Measurements from ENCODE around the gene RASSF6. TPM values are rescaled to one million over a fixed set of nuclear protein-coding genes. Genes with fewer than 3 reads are reported as not detected.

The RASSF6 gene
- total RNA-seq, 2 experiments from 2014 or later = not detected

GRCh38 chr4:73539386-73539785, 80.8 kb downstream of the RASSF6 start:
- intact Hi-C loops (cut with micrococcal nuclease) = no loop called here
- Mint-ChIP-seq H3K27me3 (ENCODE audit: low read depth) (peaks cover 12% of the 10 kb centered on the region), H3K36me3 (ENCODE audit: low read depth) (no peaks in the 10 kb centered on the region), H3K27ac (no peak overlapping the region), H3K4me3 (no peak overlapping the region), H3K9me3 (no peaks in the 10 kb centered on the region), H3K4me1 (ENCODE audit: low read depth) (peaks cover 1% of the 10 kb centered on the region)
- DNase-seq = no peak
- CTCF ChIA-PET = no interaction called here

GRCh38 chr4:73538162-73538561, 82.1 kb downstream of the RASSF6 start:
- intact Hi-C loops (cut with micrococcal nuclease) = no loop called here
- CTCF ChIA-PET = interaction anchor here (1.2 kb wide), 1 partner anchor 36 kb away, joined by 3 read pairs; no protein-coding TSS in a partner anchor
- Mint-ChIP-seq H3K27me3 (ENCODE audit: low read depth) (peaks cover 7% of the 10 kb centered on the region), H3K4me1 (ENCODE audit: low read depth) (peaks cover 1% of the 10 kb centered on the region), H3K9me3 (no peaks in the 10 kb centered on the region), H3K36me3 (ENCODE audit: low read depth) (no peaks in the 10 kb centered on the region), H3K27ac (no peak overlapping the region), H3K4me3 (no peak overlapping the region)
- no peak for DNase-seq

GRCh38 chr4:73533515-73534422, 86.5 kb downstream of the RASSF6 start:
- H3K4me1 Mint-ChIP-seq (ENCODE audit: low read depth) = peaks cover 1% of the 10 kb centered on the region
- no peak overlapping the region for H3K4me3 Mint-ChIP-seq
- no peaks in the 10 kb centered on the region for H3K9me3 Mint-ChIP-seq
- CTCF ChIA-PET = interaction anchor here (0.6 to 1.4 kb wide), 2 partner anchors 9 to 50 kb away, joined by 3 to 4 read pairs; no protein-coding TSS in a partner anchor
- peaks cover 3% of the 10 kb centered on the region for H3K27me3 Mint-ChIP-seq (ENCODE audit: low read depth)
- intact Hi-C loops (cut with micrococcal nuclease) = no loop called here
- no peak overlapping the region for H3K27ac Mint-ChIP-seq
- no peak for DNase-seq
- no peaks in the 10 kb centered on the region for H3K36me3 Mint-ChIP-seq (ENCODE audit: low read depth)

- intact Hi-C loops (cut with micrococcal nuclease) = no loop called here
- no peak for DNase-seq
- H3K27ac Mint-ChIP-seq = no peak overlapping the region
- CTCF ChIA-PET = no interaction called here
- H3K27me3 Mint-ChIP-seq (ENCODE audit: low read depth) = no peaks in the 10 kb centered on the region
- no peaks in the 10 kb centered on the region for H3K9me3 Mint-ChIP-seq
- H3K4me3 Mint-ChIP-seq = no peak overlapping the region
- no peaks in the 10 kb centered on the region for H3K36me3 Mint-ChIP-seq (ENCODE audit: low read depth)
- H3K4me1 Mint-ChIP-seq (ENCODE audit: low read depth) = no peaks in the 10 kb centered on the region
Observed at GRCh38 chr4:73528171-73528570, 92.1 kb downstream of the RASSF6 start.

GRCh38 chr4:73527196-73527595, 93.0 kb downstream of the RASSF6 start:
- Mint-ChIP-seq H3K27ac (no peak overlapping the region), H3K4me3 (no peak overlapping the region), H3K27me3 (ENCODE audit: low read depth) (no peaks in the 10 kb centered on the region), H3K9me3 (no peaks in the 10 kb centered on the region), H3K36me3 (ENCODE audit: low read depth) (no peaks in the 10 kb centered on the region), H3K4me1 (ENCODE audit: low read depth) (no peaks in the 10 kb centered on the region)
- intact Hi-C loops (cut with micrococcal nuclease) = no loop called here
- no peak for DNase-seq
- CTCF ChIA-PET = interaction anchor here (0.5 kb wide), 1 partner anchor 572 kb away, joined by 3 read pairs; the partner anchor contains the start of gene CXCL2

- Mint-ChIP-seq H3K4me3 (no peak overlapping the region), H3K27ac (no peak overlapping the region)
- intact Hi-C loops (cut with micrococcal nuclease) = no loop called here
Observed at GRCh38 chr4:73525611-73526010, 94.6 kb downstream of the RASSF6 start.

GRCh38 chr4:73523126-73523525, 97.1 kb downstream of the RASSF6 start:
- H3K9me3 Mint-ChIP-seq = no peaks in the 10 kb centered on the region
- intact Hi-C loops (cut with micrococcal nuclease) = no loop called here
- CTCF ChIA-PET = no interaction called here
- H3K27me3 Mint-ChIP-seq (ENCODE audit: low read depth) = peaks cover 6% of the 10 kb centered on the region
- no peak for DNase-seq
- H3K36me3 Mint-ChIP-seq (ENCODE audit: low read depth) = no peaks in the 10 kb centered on the region
- H3K4me3 Mint-ChIP-seq = no peak overlapping the region
- no peaks in the 10 kb centered on the region for H3K4me1 Mint-ChIP-seq (ENCODE audit: low read depth)
- H3K27ac Mint-ChIP-seq = no peak overlapping the region

More at GRCh38 chr4:73525611-73526010, 94.6 kb downstream of the RASSF6 start:
- peaks cover 4% of the 10 kb centered on the region for H3K27me3 Mint-ChIP-seq (ENCODE audit: low read depth)
- DNase-seq = no peak
- CTCF ChIA-PET = interaction anchor here (0.6 kb wide), 1 partner anchor 9 kb away, joined by 3 read pairs; no protein-coding TSS in a partner anchor
- H3K9me3 Mint-ChIP-seq = no peaks in the 10 kb centered on the region
- H3K36me3 Mint-ChIP-seq (ENCODE audit: low read depth) = no peaks in the 10 kb centered on the region
- no peaks in the 10 kb centered on the region for H3K4me1 Mint-ChIP-seq (ENCODE audit: low read depth)

Other genes with a start within 250 kb of the RASSF6 start
- gene ALB, start 216.1 kb downstream of the RASSF6 start, total RNA-seq = not detected
- gene AFP, start 184.2 kb downstream of the RASSF6 start, total RNA-seq = not detected
- gene AFM, start 138.7 kb downstream of the RASSF6 start, total RNA-seq = not detected
- not detected for gene CXCL8, start 120.1 kb upstream of the RASSF6 start, total RNA-seq
- not detected for gene CXCL6, start 216.2 kb upstream of the RASSF6 start, total RNA-seq
- not detected for gene PF4V1, start 232.9 kb upstream of the RASSF6 start, total RNA-seq
- not detected for gene CXCL1, start 249.0 kb upstream of the RASSF6 start, total RNA-seq

Measured in activated naive CD4-positive, alpha-beta T cell treated with anti-CD3 and anti-CD28 coated beads for 36 hours (primary cell).